HG02970 (cell line): ENCODE data around the gene SPEG.

Experiments
- ATAC-seq: cut with Tn5 transposase; IDR thresholded peaks from one replicate; pipeline ENCODE4 v1.9.1; 2021; ENCODE audit warnings: mild to moderate bottlenecking, moderate library complexity, moderate number of reproducible peaks; ENCODE audit not compliant: unreplicated experiment, low FRiP score

The SPEG gene

DNA sequence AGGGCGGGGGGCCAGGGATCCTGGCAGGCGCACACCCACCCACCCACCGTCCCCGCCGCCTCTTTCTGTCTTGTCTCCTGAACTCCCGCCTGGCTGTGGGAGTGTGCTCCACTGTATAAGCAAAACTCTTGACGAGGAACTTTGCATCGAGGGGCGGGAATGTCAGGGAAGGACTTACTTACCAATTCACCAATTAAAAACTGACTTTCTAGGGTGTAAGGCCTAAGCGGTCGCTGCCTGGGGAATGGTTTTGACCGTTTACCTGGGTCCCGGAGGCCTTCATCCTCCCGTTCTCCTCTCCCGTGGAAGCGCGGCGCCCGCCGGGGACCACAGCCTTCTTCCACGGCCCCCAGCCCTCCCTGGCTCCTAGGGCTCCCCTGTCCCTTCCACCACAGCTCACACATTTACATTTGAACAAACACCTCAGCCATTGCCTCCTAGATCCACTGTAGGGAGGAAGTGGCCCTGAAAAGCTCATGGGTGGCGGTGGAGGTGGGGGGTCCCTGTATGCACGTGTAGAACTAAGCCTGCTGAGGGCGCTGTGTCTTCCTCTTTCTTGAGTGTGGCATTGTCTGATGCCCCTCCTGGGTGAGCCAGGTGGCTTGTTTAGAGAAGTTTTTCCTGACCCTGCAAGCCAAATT lies 88.5 kb downstream of the SPEG start:
- ATAC-seq = no peak

DNA sequence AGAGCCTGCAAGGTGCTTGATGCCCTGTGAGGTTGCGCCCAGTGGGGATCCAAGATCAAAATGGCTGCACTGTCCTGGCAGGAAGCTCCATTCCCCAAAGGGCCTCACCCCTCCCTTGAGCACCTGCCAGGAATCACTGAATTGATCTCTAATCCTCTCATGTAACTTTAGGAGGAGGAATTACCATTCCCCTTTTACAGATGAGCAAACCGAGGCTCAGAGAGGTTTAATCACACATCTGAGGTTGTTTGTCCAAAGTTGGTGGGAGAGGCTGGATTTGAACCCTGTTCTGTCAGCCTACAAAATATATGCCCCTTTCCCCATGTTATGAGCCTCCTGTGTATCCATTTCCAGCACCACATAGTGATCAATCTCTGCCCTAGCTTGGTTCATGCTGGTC lies 90.2 kb downstream of the SPEG start:
- ATAC-seq = no peak

DNA sequence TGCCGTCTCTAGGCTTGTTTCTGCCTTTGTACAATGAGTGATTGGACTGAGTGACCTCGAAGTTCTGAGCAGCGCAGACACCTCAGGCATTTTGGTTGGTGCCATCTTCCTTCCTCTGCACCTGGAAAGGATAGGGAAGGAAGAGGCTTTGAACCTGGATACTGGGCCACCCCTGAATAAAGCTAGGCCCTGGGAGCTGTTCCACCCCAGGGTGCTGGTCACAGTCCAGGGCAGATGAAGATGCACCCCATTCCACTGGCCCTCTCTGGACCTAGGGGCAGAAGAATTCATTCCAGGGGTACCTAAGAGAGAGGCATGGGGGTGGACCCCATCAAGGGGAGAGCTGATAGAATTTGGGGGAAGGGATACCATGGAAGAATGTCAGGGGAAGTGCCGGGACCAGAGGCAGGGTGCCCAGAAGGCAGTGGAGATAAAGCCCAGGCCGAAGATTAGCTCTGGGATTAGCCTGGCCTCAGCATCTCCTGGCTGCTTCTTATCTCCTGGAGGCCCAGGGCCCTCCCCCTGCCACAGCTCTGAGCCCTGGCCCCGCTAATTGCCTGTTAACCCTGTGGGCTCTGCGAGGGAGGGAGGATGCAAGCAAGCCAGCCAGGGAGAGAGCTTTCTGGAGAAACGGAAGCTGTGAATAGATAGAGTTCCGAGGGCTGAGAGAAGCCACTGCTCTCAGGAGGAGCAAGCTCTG lies 91.0 kb downstream of the SPEG start:
- no peak for ATAC-seq

DNA sequence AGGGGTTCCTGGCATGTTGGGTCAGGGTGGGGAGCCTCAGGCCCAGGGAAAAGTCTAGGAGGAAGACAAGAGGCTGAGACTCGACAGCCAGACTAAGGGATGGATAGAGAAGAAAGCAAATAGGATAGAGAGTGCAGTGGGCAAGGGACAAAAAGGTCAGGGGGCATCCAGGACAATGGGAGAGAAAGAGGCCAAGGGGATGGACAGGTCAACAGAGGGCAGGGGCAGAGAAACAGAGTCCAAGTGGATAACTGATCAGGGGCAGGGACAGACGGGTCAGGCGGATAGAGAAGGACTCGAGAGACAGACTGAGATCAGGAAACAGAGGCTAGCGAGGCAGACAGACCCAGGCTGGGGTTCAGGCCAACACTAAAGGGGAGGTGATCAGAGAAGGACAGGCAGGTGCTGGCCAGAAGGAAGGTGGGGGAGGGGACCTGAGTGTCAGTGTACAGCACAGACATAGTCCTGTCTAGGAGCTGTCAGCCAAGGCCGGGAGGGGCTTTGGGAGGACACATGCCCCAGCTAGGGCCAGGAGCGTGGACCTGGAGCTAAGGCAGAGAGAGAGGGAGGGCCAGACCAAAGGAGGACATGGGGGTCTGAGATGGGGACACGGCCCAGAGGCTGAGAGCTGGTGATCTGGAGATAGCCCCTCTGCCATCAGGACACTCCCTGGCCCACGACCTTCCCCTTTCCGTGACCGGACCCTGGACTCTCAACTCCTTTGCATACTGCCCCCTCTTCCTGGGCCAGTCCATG lies 91.9 kb downstream of the SPEG start:
- no peak for ATAC-seq

DNA sequence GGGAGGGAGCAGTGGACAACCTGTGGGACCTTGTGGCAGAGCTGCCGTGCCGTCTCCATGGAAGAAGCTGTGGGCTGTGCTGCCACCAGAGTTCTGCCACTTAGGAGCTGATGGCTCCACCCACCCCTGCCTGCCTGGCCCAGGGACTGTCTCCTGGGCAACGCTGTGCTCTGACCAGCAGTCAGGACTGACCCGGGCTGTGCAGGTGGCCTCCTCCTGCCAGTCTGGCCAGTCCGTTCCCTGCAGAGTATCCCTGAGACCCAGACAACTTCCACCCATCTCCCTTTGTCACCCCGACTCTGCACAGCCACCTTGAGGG lies 92.4 kb downstream of the SPEG start:
- no peak for ATAC-seq

DNA sequence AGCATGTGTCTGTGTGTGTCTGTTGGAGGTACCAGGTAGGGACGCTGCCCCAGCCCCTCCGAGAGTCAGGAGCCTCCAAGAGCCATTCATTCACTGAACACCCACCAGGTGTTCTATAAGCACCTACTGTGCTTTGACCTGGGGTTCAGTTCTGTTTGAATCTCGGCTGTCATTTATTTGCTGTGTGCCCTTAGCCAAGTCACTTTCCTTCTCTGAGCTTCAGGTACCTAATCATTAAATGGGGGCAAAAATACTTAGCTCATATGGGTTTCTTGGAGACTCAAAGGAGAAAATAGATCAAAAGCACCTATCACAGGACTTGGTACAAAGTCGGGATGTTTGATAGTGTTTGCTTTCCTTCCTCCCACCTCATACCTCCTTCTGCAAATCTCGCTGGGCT lies 92.8 kb downstream of the SPEG start:
- ATAC-seq = no peak

DNA sequence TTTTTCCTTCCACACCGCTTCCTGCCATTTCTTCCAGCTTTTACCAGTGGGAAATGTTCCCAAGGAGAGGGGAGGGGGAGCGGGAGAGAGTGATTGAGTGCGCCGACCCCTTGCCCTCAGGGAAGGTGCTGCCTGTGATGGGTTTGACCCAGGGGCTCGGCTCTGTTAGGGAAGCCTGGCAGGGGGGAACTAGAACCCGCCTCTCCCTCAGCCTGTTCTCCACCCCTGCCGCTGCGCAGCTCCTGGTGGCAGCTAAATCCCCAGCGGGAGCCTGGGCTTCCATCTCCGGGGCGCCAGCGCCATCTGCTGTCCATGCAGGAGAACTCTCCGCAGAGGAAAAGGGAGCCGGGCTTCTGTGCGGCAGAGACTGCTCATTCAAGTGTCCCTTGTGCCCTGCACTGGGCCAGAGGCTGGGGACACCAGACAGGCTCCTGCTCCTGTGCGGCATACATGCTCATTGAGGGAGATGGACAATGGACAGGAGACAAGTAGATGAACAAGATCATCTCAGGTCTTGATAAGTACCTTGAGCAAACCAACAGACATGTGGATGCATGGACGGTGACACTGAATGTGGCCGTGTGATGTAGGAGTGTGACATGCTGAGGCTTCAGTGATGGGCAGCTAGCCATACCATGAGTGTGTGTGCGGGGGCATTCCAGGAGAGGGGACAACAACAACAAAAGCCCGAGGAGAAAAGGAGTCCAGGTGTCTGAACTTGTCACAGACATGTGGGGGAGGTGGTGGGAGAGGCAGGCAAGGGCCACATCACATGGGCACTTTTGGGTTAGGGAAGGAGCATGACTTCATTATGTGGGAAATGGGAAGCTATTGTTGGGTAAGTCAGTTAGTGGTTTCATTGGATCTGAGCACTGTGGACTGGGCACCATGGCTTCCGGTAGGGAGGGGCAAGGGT lies 95.7 kb downstream of the SPEG start:
- peak; percentile 51 for ATAC-seq

DNA sequence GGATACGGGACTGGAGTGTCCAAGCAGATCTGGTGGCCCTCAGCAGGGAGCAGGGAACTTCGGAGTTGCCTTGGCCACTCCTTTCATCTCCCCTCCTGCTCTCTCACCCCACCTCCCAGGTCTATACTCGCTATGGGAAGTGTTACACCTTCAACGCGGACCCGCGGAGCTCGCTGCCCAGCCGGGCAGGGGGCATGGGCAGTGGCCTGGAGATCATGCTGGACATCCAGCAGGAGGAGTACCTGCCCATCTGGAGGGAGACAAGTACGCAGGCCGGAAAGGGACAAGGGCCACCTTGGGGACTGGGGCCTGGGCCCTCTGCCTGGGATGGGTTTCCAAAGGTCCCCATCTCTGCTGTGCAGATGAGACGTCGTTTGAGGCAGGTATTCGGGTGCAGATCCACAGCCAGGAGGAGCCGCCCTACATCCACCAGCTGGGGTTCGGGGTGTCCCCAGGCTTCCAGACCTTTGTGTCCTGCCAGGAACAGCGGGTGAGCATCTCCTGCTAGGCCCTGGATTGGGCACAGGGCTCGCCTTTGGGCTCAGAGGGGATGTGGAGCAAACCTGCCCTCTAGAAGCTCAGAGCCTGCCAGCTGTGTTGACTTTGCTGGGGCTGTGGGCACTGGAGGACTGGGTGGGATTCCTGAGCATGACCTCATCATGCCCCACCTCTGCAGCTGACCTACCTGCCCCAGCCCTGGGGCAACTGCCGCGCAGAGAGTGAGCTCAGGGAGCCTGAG lies 97.2 kb downstream of the SPEG start:
- ATAC-seq = no peak

DNA sequence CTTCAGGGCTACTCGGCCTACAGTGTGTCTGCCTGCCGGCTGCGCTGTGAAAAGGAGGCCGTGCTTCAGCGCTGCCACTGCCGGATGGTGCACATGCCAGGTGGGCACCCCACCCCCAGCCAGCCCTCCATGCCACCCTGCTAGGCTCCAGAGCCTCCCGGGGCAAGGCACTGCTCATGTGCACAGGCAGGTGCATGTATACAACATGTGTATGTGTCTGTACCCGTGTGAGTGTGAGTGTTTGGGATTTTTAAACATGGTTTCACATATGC lies 97.7 kb downstream of the SPEG start:
- ATAC-seq = no peak

DNA sequence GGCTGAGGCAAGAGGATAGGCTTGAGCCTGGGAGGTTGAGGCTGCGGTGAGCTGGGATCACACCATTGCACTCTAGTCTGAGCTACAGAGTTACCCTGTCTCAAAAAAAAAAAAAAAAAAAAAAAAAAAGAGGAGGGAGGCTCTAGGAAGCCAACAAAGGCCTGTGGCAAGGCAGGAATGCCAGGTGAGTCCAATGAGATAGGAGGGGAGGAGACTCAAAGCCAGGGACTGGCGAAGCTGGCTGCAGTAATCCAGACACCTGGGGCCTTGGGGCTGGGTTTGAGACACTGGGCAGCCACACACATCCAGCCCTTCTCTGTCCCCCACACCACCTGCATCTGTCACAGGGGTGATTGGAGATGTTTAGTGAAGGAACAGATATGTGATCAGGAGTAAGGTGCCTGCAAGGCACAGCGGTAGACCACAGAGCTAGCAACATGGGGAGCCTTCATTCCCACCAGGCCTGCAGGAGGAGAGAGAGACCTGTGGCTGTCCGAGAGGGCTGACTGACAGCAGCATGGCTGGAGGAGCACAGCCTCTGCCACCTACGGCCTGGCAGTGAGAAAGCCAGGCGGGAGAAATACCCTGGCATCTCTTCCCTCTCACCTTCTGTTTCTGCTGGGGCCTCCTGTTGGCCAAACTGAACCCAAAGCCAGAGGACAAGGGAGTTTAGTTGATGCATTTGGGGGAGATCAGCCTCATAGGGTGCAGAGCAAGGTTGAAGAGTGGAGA lies 99.5 kb downstream of the SPEG start:
- no peak for ATAC-seq

DNA sequence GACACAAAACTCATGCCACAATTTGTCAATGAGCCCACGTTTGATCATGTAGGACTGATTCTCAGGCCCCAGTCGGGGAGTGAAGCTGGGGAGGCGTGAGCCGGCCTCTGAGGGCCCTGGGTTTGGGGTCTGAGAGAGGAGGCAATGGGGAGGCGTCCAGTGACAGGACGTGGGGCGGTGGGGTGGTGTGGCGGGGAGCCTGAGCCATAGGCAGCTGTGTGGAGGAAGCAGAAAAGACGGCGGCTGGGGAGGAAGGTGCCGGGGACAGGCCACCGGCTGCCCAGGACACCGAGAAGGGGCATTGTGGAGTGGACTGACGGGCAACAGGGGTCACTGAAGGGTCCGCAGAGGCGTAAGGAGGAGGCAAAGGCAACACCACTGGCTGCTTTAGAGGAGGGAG lies 101.8 kb downstream of the SPEG start:
- ATAC-seq = no peak

DNA sequence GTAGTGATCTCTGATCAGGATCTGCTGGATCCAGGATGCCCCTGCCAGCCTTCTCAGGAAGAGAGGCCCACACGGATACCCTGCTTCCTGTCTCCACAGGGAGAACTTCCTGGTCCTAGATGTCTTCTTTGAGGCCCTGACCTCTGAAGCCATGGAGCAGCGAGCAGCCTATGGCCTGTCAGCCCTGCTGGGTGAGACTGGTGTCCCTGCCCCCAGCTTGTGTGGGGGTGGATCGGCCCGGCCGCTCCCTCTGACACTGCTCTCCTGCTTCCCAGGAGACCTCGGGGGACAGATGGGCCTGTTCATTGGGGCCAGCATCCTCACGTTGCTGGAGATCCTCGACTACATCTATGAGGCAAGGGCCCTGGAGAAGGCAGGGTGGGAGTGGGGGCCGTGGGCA lies 102.3 kb downstream of the SPEG start:
- no peak for ATAC-seq

DNA sequence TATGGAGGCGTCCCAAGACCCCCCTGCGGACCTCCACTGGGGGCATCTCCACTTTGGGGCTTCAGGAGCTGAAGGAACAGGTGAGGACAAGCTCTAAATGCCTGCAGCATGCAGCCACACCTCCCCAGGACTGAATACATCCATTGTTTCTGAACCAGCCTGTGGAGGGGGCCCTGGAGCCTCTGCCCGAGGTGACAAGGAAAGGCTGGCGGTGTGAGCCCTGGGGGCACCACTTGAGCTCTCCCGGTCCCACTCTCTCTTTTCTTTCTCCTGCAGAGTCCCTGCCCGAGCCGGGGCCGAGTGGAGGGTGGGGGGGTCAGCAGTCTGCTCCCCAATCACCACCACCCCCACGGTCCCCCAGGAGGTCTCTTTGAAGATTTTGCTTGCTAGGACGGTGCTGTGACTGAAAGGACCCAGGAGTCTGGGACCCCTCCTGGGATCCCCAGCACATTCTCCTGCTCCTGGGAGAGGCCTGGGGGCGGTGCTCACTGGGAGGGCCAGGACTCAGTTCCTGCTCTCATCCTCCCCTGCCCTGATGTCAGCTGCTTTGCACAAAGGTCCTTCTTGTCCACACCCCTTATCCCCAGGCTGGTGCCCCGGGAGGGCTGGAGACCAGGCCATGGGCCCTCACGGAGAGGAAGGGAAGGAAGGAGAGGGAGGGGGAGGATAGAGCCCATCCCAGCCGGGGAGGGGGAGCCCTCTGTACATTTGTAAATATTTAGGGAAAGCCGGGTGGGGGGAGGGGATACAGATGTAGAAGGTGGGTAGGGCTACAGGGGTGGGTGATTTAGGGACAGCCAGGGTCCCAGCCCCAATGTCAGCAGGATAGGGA lies 103.2 kb downstream of the SPEG start:
- no peak for ATAC-seq

DNA sequence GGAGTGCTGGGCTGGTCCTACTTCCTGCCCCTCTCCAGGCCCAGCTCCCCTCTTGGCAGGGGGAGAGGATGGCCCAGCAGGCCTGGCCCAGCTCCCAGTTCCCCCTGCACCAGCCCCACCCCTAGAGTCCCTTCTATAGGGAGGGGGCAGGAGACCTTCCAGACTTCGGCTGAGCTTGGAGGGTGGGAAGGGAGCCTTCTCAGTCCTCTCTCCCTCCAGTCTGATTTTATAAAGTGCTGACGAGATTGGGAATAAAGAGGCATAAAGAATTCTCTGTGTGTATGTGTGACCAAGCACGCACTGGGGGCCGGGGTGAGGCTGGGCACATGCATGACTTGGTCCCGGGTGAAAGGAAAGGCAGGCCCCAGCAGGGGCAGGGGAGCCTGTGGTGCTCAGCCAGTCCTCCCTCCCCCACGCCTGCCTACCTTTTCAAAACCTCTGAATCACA lies 103.9 kb downstream of the SPEG start:
- no peak for ATAC-seq

DNA sequence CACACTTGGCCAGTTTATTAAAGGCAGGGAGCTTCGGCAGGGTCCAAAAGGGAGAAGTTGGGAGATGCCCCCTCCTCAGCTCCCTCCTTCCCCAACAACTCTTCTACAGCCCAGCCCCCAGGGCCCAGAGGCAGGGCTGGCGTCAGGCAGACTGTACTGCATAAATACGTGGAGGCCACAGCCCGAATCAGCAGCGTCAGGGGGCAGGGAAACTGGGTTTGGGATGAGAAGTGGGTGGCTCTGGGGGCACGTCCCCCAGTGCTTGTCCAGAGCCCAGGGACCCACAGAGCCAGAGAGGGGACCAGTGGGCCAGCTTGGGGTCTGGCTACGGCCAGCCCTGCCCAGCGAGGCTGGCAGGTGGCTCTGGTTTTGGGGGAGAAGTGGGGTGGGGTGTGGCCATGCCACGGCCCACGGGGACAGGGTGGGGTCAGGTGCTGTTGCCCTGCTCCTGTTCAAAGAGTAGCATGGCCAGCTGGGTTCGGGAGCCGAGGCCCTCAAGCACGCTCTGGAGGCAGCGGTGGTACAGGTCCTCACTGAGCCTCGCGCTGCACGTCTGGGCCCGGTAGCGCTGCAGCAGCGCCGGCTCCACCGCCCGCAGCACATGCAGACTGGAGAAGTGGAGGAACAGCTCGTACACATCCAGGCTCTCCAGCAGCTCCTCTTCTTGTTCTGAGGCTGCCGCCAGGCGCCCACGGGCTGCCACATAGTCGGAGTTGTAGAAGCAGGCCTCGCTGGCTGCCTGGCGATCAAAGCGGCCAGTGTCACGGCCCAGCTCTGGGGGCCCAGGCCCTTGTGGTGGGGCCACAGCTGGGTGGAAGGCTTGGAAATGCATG lies 104.5 kb downstream of the SPEG start:
- no peak for ATAC-seq

DNA sequence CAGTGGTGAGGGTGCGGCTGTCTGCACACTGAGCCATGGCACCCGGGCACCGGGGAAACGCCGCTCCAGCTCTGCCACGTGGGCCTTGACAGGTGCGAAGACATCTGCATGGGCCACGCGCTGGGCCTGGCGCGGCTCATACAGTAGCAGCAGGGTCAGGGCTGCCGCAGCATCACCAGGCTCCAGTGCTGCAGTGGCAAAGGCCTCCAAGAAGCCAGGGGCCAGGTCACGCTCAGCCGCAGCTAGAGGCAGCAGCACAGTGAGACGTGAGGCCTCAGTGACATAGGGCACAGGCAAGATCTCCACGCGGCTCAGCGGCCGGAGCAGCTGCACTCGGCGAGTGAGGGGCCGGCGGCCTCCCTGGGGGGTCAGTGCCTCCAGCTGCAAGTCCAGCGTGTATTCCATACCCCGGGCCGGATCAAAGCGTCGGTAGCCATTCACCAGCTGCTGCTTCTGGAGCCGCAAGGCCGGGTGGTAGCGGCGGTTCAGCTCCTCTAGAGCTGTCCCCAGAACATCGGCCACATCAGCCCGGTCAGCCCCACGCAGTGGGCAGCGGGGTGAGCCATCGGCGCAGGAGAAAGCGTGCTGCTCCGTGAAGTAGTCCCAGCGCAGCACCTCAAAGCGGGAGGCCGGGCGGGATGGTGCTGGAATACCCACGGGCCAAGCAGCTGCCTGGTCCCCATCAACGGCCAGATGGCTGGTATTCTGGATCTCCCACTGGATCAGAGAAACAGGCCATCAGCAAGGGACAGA lies 105.5 kb downstream of the SPEG start:
- no peak for ATAC-seq

DNA sequence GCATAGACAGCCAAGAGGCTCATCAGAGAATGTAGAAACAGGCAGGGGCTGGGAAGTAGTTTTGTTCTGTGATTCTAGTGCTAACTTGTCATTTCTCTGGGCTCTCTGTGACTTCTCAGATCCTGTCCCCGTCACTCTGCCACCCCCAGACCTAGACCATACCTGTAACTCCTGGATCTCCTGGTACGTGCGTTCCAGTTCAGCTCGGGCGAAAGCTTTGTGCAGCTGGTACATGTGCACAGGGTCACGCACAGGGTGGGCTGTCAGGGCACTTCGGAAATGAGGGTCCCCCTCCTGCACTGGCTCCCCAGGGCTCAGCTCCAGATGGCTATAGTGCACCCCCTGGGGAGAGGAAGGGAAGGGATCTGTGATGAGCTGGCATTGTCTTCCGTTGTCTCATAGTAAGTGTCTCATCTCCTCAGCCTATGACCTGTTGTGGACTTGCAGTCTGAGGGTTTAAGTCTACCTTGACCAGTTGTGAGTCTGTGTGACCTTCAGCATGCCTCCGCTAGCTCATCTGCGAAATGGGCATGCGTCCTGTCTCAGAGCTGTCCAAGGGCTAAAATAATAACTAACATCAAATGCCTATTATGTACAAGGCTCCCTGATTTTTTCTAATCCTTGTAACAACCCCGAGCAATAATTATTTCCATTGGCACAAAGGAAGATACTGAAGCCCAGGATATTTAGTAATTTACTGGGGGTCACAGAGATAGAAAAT lies 106.3 kb downstream of the SPEG start:
- no peak for ATAC-seq
